HTR-8/SVneo (cell line): Measurements from ENCODE around the gene AGRN.
"Not testable (repeated sequence)": the region's sequence is repeated elsewhere in the genome, so short reads cannot be mapped to it uniquely, and the experiment has no call there.

Experiments used
- DNase-seq: peaks from one replicate; pipeline ENCODE4 v3.0.0; 2011; ENCODE audit warnings: low spot score, mixed read lengths; ENCODE audit not compliant: insufficient read length
- FAIRE-seq: peaks from 2 replicates; lab custom pipeline; 2011; peaks lifted over from hg19 to GRCh38; lab: Jason Lieb, UNC

Gene AGRN

GRCh38 chr1:999725-1000356 is 20.1 kb upstream of the AGRN start, which contains the start of gene HES4:
Gene HES4 (minus strand): TSS chr1:1000097. CDS start chr1:999973, 124 bp downstream.
- peak; percentile 81 for DNase-seq
- peak; percentile 88 for FAIRE-seq

DNA sequence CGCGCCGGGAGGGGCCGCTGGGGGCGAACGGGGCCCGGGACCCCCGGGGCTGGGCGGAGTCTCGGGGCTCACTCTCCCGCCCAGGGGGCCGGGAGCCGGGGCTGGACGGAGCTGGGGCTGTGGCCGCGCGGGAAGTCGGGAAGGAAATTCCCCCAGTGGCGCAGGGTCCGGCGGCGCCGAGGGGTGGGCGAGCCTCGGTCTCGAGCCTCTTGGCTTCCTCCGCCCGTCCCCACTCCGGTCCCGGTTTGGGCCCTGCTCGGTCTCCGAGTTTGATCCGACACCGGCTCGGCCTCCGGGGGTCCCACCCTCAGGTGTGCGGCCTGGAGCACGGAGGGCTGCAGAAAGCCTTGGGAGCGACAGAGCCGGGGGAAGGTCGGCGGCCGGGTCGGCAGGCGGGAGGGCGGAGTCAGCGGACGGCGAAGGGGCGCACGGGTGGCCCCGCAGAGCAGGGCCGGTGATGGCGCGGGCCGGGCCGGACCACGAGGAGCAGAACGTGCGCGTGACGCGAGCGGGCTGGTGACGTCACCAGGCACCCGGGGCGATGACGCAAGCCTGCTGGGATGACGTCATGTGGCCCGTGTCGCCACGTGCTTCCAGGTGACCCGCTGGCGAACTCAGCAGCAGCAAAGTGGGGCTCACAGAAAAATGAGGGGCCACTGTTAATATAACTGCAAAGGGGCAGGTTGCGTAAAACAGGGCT is 19.4 kb upstream of the AGRN start:
- peak; percentile 82 for DNase-seq

DNA sequence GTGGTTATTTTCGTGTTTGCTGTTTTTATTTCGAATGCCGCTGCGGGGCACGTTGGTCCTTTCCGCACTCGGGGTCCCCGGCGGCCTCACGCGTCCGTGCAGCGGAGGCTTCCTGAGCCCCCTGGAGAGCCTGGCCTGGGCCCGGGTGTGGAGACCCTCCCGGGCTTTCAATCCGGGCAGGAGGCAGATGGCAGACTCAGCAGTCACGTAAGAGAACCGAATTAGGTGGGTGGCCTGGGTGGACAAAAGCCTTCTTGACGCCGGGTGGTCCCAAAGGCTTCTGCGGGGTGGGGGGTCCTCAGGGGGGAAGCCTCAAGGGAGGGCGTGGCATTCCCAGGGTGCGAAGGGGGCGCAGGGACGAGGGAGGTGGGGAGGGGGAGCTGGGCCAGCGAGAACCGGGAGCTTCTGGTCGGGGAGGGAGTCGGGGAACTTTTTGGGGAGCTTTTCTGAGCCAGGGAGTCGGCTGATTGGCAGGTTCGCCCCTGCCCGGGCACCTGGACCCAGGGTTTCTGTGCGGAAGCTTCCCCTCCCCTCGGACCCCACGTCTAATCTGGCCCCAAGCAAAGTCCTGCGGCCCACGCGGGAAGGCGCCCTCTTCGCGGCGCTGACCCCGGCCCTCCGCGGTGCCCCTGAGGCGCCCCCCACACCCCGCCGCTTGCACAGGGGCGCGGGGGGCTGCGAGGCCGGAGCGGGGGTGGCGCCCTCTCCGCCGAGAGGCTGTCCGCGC is 18.7 kb upstream of the AGRN start:
- no peak for DNase-seq
- no peak for FAIRE-seq

More for the DNA sequence above, 19.4 kb upstream of the AGRN start:
- peak; percentile 98 for FAIRE-seq

- FAIRE-seq (no peak), DNase-seq (no peak)
Measured at GRCh38 chr1:1003618-1004419, 16.1 kb upstream of the AGRN start.

DNA sequence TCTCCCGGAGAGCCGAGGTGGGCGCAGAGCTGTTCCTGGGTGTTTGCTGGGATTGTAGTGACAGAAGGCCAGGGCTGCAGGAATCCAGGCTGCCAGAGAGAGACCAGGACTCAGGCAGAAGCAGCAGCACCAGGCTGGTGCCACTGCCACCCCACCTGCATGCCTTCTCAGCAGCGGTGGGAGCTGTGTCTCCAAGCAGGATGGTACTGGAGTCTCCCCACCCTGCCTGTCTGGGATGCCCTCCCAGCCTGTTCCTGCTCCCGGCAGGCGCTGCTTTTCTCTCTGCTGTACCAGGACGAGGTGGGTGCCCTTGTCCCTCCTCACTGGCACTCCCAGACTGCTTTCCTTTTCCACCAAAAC is 15.5 kb upstream of the AGRN start:
- DNase-seq = no peak
- FAIRE-seq = no peak

DNA sequence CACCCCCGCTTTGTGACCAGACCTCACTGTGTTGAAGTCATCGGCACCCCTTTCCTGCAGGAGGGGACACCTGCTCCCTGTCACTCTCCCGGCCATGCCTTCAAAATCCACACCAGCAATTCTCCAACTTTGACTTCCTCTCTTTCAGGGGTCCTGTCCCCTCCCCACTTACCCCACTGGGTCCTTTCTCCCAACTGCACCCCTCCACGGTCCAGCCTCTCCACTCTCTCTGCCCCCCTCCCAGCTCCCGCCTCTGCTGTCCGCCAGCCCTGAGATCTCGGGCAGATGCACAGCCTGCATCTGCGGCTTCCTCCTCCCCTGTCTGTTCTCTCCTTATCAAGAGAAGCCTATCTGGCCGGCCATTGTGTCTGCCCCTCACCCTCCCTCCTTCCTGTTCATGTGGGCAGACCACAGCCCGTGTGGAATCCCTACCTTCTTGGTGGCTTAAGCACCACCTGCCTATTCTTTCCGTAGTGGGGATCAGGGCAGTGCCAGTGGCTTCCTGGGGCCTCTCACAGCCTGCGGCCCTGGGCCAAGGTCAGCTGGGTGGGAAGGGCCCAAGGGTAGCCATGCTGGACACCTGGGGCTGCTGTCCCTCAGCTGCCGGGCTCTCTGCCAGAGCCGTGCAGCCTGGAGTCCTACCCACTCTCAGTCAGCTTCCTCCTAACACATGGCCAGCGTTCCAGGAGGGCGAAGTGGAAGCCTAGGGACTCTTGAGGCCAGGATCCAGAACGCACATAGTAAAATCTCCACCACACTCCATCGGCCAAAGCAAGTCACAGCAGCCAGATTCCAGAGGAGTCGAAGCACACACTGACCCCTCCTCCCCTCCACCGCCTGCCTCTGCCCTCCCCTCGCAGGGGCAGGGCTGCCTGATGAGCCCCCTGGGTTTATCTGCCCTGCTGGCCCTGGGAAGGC is 14.9 kb upstream of the AGRN start:
- no peak for DNase-seq
- FAIRE-seq = no peak

- no peak for FAIRE-seq
- DNase-seq = no peak
Measured at GRCh38 chr1:1005774-1006304, 14.1 kb upstream of the AGRN start.

DNA sequence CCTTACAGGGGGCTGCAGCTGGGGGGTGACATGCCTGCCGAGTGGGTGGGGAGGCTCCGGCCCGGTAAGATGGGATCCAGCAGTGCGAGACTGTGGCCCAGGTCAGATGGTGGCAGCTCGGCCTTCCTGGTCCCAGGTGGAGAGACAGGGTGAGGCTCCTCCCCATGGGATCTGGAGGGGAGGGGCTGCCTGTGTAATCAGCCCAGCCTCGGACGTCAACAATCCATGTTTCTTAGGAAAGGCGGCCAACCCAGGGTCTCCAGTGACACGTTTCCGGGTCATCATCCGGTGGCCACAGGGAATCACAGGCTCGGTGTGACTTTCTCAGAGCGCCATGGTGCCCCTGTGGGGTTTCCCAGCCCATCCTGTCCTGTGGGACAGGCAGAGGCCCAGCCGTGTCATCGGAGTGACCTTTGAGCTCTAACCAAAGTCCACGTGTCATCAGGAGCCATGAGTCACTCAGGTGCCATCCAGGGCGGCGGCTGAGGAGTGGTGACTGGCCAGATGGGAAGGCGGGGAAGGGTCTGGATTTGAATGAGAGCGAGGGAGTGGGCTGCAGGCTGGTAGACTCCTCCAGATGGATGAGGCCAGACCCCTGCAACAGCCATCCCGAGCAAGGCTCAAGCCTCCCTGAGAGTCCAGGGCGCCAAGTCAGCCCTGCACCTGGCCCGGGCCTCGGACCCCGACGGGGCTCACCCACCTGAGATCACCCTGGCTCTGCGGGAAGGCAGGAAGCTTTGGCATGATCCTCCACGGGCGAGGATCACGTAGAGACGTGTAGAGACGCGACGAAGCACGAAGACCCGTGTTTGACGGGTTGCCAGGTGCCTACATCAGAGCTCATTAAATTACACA is 13.4 kb upstream of the AGRN start:
- DNase-seq = no peak
- no peak for FAIRE-seq

- FAIRE-seq, DNase-seq: not testable (repeated sequence)
Measured at GRCh38 chr1:1010131-1010530, 9.8 kb upstream of the AGRN start.

GRCh38 chr1:1011396-1011949 is 8.4 kb upstream of the AGRN start:
- DNase-seq = no peak
- no peak for FAIRE-seq

DNA sequence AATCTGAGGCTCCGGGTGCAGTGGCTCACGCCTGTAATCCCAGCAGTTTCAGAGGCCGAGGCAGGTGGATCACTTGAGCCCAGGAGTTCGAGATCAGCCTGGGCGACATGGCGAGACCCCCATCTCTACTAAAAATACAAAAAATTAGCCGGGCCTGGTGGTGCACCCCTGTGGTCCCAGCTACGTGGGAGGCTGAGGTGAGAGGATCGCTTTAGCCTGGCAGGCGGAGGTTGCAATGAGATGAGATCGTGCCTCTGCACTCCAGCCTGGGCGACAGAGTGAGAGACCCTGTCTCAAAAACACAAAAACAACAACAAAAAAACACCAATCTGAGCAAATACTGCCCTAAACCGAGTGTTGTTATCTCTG is 7.2 kb upstream of the AGRN start:
- FAIRE-seq, DNase-seq: not testable (repeated sequence)

DNA sequence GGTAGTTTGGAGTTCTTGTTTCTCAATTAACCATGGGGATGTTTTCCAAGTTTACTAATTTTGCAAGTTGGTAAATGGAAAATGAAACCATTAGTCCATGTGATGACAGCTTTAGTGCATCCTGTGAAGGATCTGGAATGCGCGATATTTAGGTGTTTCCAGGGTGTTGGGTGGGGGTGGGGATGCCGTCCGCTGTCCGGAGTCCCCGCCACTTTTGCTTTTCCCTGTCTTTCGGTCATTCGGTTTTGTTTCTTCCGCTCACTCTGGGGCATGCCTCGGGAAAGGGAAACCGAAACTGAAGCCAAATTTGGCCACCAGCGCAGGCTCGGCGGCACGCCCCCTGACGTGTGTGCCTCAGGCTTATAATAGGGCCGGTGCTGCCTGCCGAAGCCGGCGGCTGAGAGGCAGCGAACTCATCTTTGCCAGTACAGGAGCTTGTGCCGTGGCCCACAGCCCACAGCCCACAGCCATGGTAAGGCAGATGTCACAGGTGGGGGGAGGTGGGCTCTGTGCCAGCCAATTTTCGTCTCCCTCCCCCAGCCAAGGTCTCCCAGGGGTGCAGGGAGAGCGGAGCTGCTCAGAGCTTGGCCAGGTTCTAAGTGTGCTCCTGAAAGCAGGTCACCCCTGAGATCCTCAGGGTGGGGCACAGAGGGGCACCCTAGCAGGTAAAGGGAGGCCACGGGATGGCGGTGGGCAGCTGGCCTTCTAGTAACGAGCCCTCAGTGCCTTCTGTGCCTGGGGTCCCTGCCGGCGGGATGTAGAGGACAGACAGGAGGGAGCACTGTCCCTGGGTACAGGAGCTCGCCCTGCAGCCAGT is 6.6 kb upstream of the AGRN start, which contains the start of gene ISG15:
ISG15 (plus strand) TSS at position 393 of the 817 bp plus-strand sequence; CDS start at position 470, 77 bp downstream.
- FAIRE-seq (no peak), DNase-seq (no peak)

GRCh38 chr1:1013922-1014648 is 5.8 kb upstream of the AGRN start:
- FAIRE-seq = no peak
- DNase-seq = no peak

DNA sequence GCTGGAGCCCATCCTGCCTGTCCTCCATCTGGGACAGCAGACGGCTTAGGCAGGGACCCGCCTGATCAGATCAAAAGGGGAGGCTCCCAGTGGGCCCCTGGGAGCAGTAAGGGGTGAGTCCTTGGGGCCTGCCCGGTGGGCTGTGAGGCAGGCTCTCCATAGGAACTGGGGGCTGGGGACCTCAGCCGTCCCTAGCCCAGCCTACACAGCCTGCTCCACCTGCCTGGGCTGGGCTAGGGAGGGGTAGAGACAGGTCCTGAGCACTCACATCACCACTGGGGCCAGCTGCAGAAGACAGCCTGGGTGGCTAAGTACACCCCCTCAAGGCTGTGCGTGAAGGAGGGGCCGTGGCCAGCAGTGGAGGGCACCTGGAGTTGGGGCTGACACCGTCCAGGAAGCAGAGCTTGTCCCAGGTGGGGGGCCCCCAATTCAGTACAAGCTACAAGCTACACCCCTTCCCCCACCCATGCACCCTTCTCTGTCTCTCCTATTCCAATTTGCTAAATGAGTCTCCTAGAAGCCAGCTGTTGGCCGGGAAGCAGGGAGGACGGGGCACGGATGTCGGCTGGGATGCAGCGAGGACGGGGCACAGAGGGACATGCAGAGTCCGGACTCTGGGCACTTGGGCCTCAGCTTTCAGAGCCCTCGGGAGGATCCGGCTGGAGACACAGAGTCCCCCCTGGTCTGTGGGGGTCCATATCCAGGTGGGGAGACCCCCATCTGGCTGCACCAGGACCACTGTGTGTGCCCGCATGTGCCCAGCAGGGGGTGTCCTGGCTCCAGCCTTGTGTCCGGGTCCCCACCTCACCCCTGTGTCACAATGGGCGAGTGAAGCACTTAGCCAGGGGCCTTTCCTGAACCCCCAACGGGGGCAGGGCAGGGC is 4.9 kb upstream of the AGRN start:
- FAIRE-seq (no peak), DNase-seq (no peak)
